GM19240 (cell line): Measurements from ENCODE around the gene ATP13A4.

ENCODE experiments used
- DNase-seq: peaks from one replicate; pipeline ENCODE4 v3.0.0; 2011; ENCODE audit warnings: low spot score; ENCODE audit not compliant: insufficient read length

Gene ATP13A4

GRCh38 chr3:193498215-193498614 lies 56.5 kb downstream of the ATP13A4 start:
- DNase-seq = no peak

GRCh38 chr3:193496658-193497057 lies 58.0 kb downstream of the ATP13A4 start:
- no peak for DNase-seq

GRCh38 chr3:193491026-193491425 lies 63.7 kb downstream of the ATP13A4 start:
- no peak for DNase-seq

- no peak for DNase-seq
Observed at GRCh38 chr3:193490580-193490979, 64.1 kb downstream of the ATP13A4 start.

- no peak for DNase-seq
Observed at GRCh38 chr3:193489949-193490348, 64.7 kb downstream of the ATP13A4 start.

- DNase-seq = no peak
Observed at GRCh38 chr3:193488741-193489140, 66.0 kb downstream of the ATP13A4 start.

GRCh38 chr3:193483988-193484539 lies 70.6 kb downstream of the ATP13A4 start:
- no peak for DNase-seq

- no peak for DNase-seq
Observed at GRCh38 chr3:193481436-193481835, 73.3 kb downstream of the ATP13A4 start.

GRCh38 chr3:193474446-193474845 lies 80.2 kb downstream of the ATP13A4 start:
- no peak for DNase-seq

- no peak for DNase-seq
Observed at GRCh38 chr3:193470710-193471109, 84.0 kb downstream of the ATP13A4 start.

- DNase-seq = no peak
Observed at GRCh38 chr3:193465992-193466608, 88.6 kb downstream of the ATP13A4 start.

- no peak for DNase-seq
Observed at GRCh38 chr3:193464889-193465288, 89.8 kb downstream of the ATP13A4 start.

- no peak for DNase-seq
Observed at GRCh38 chr3:193457526-193457925, 97.2 kb downstream of the ATP13A4 start.

- no peak for DNase-seq
Observed at GRCh38 chr3:193452338-193452737, 102.4 kb downstream of the ATP13A4 start.

- DNase-seq = no peak
Observed at GRCh38 chr3:193451902-193452301, 102.8 kb downstream of the ATP13A4 start.

GRCh38 chr3:193446965-193447602 lies 107.6 kb downstream of the ATP13A4 start:
- no peak for DNase-seq

GRCh38 chr3:193439423-193439822 lies 115.3 kb downstream of the ATP13A4 start:
- DNase-seq = no peak

- no peak for DNase-seq
Observed at GRCh38 chr3:193418576-193419373, 135.9 kb downstream of the ATP13A4 start.

- no peak for DNase-seq
Observed at GRCh38 chr3:193416629-193417028, 138.1 kb downstream of the ATP13A4 start.

GRCh38 chr3:193407688-193408087 lies 147.0 kb downstream of the ATP13A4 start:
- DNase-seq = no peak

GRCh38 chr3:193407112-193407511 lies 147.6 kb downstream of the ATP13A4 start:
- no peak for DNase-seq

- no peak for DNase-seq
Observed at GRCh38 chr3:193403307-193403706, 151.4 kb downstream of the ATP13A4 start.
